AG04449 (cell line): ENCODE data around the gene CDH5.

Source experiments
- CTCF ChIA-PET: fragments of 350-600 bp; formaldehyde crosslinking; extraction: SDS; loops from one replicate; lab custom pipeline; 2021; ENCODE audit warnings: antibody characterized with exemption; lab: Yijun Ruan, JAX
- POLR2A ChIA-PET: fragments of 400-600, 350-600 bp; formaldehyde crosslinking; extraction: SDS; loops from one replicate; lab custom pipeline; 2020; ENCODE audit warnings: antibody characterized with exemption, inconsistent platforms; lab: Yijun Ruan, JAX
- DNase-seq: peaks from one replicate; pipeline ENCODE4 v3.0.0-alpha.2; 2010; ENCODE audit warnings: low read depth, low spot score
- H3K4me3 ChIP-seq: 2 replicates; pipeline ENCODE4 v1.5.1; 2011; ENCODE audit warnings: low read depth, mild to moderate bottlenecking, control low read depth, low read length
- CTCF ChIP-seq: IDR thresholded peaks from one replicate; pipeline ENCODE4 v1.5.1; 2011; ENCODE audit warnings: mild to moderate bottlenecking, moderate library complexity, low read length, control low read depth, inconsistent platforms; ENCODE audit not compliant: insufficient read depth; ENCODE audit errors: missing control alignments

CDH5 gene

DNA sequence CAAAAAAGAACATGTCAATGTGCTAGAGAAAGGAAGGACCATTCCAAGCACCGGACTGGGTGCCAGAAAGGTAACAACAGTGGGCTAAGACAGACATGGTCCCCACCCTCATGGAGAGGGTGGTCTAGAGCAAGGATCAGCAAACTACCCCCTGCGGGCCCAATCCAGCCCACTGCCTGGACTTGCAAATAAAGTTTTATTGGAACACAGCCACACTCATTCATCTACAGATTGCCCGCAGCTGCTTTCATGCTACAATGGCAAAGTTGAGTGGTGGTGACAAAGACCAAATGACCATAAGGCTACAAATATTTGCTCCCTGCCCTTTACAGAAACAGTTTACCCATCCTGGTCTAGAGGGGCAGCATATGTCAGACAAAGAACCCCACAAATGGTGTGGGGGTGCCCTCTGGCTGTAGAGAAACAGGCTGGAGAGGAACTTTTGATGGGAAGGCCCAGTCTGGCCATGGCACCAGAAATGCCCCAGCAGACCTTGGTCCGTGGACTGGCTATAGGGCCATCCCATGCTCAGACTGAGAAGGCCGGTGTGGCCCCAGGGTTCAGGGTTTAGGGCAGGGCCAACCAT is 15.2 kb downstream of the CDH5 start:
- CTCF ChIA-PET: interaction anchor here (2.0 kb wide), 1 partner anchor 24 kb away, joined by 6 read pairs; no protein-coding TSS in a partner anchor
- TF ChIP-seq CTCF: no peak
- H3K4me3 ChIP-seq: no peak overlapping the region
- POLR2A ChIA-PET: no interaction called here
- DNase-seq: no peak

- DNase-seq: no peak
- CTCF ChIA-PET: interaction anchor here (0.7 to 2.0 kb wide), 2 partner anchors 25 to 187 kb away, joined by 3 to 6 read pairs; no protein-coding TSS in a partner anchor
- H3K4me3 ChIP-seq: no peak overlapping the region
- POLR2A ChIA-PET: no interaction called here
- TF ChIP-seq CTCF: no peak
These were observed 15.9 kb downstream of the CDH5 start for GRCh38 chr16:66382171-66382965.

- CTCF ChIA-PET: interaction anchor here (1.2 kb wide), 1 partner anchor 94 kb away, joined by 3 read pairs; no protein-coding TSS in a partner anchor
- DNase-seq: peak; percentile 41
- POLR2A ChIA-PET: no interaction called here
- TF ChIP-seq CTCF: no peak
- H3K4me3 ChIP-seq: no peak overlapping the region
These were observed 16.4 kb downstream of the CDH5 start for GRCh38 chr16:66382966-66383299.

DNA sequence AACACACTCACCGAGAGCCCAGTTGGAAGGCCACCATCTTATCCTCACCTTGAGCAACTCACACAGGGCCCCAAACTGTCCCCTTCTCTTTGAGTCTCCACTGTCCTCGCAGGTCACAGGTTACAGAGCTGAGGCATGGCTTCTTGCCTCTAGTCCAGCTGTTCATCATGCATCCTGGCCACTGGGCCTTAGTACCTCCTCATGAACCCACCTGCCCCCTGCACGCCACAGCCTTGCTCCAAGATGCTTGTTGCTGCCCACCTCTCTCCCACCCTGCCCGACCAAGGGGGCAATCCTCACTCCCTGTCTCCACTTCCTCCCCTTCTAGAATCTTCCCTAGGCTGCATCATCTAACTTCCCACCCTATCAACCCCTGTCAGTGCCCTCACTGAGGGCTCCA is 17.1 kb downstream of the CDH5 start:
- ChIA-PET POLR2A (no interaction called here), CTCF (interaction anchor here (1.2 kb wide), 1 partner anchor 93 kb away, joined by 3 read pairs; no protein-coding TSS in a partner anchor)
- no peak for DNase-seq
- TF ChIP-seq CTCF: no peak
- no peak overlapping the region for H3K4me3 ChIP-seq

DNA sequence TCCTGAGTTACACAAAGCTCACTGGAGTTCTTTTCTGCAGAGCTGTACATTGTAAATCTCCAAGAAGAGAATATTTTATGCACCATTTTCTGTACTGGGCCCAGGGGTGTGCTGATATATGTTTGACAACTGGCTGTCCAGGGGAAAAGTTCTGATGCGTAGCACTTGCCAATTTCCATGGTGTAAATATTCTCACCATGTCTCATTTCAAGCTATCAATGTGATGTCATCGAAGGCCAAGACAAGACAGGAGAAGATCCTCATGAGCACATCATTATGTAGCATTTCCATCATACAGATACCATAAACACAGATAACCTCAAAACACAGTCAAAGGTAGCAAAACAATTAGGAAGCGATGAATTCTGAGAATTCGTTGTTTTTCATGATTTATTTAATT is 18.9 kb downstream of the CDH5 start:
- ChIA-PET CTCF (interaction anchor here (1.6 to 2.5 kb wide), 2 partner anchors 21 to 28 kb away, joined by 8 to 15 read pairs; no protein-coding TSS in a partner anchor), POLR2A (no interaction called here)
- no peak overlapping the region for H3K4me3 ChIP-seq
- TF ChIP-seq CTCF: no peak
- DNase-seq: no peak
